Umbilical cord (tissue), 2 donors: ENCODE measurements around the gene INO80C. TPM values are rescaled to one million over a fixed set of nuclear protein-coding genes. Genes with fewer than 3 reads are reported as not detected.
"Not testable (repeated sequence)": the region's sequence is repeated elsewhere in the genome, so short reads cannot be mapped to it uniquely, and the experiment has no call there.

Source experiments
- DNase-seq: peaks from one replicate; pipeline ENCODE4 v3.0.0-alpha.2; 2015; ENCODE audit warnings: low spot score
- total RNA-seq: library from RNA; depleted of rRNA; stranded (reverse); fragments of >200 nt; gene quantifications from one replicate; pipeline ENCODE4 v1.2.3, GENCODE V29; 2014; ENCODE audit warnings: low replicate concordance; ENCODE audit not compliant: insufficient read depth

INO80C gene
- total RNA-seq, 1 donor from 2014 or later, result 13.7 TPM

GRCh38 chr18:35460736-35461161 lies 37.0 kb downstream of the INO80C start:
- DNase-seq, result no peak

- DNase-seq, result no peak
These were observed 37.8 kb downstream of the INO80C start for GRCh38 chr18:35459997-35460396.

- peak; percentile 33 for DNase-seq
These were observed 38.9 kb downstream of the INO80C start for GRCh38 chr18:35458677-35459441.

- no peak for DNase-seq
These were observed 39.5 kb downstream of the INO80C start for GRCh38 chr18:35458271-35458670.

GRCh38 chr18:35457140-35457704 lies 40.5 kb downstream of the INO80C start:
- DNase-seq, result no peak

- no peak for DNase-seq
These were observed 41.6 kb downstream of the INO80C start for GRCh38 chr18:35455926-35456763.

- no peak for DNase-seq
These were observed 43.0 kb downstream of the INO80C start for GRCh38 chr18:35454803-35455202.

GRCh38 chr18:35453065-35453464 lies 44.7 kb downstream of the INO80C start:
- DNase-seq, result not testable (repeated sequence)

- DNase-seq, result no peak
These were observed 45.8 kb downstream of the INO80C start for GRCh38 chr18:35451916-35452315.

- DNase-seq, result no peak
These were observed 46.7 kb downstream of the INO80C start for GRCh38 chr18:35451032-35451431.

- no peak for DNase-seq
These were observed 53.1 kb downstream of the INO80C start for GRCh38 chr18:35444636-35445035.

- DNase-seq, result no peak
These were observed 53.9 kb downstream of the INO80C start for GRCh38 chr18:35443847-35444246.

- no peak for DNase-seq
These were observed 54.3 kb downstream of the INO80C start for GRCh38 chr18:35443434-35443833.

GRCh38 chr18:35442701-35443100 lies 55.1 kb downstream of the INO80C start:
- no peak for DNase-seq

GRCh38 chr18:35441857-35442595 lies 55.7 kb downstream of the INO80C start:
- DNase-seq, result peak; percentile 34

- no peak for DNase-seq
These were observed 59.1 kb downstream of the INO80C start for GRCh38 chr18:35438480-35439234.

GRCh38 chr18:35437836-35438235 lies 59.9 kb downstream of the INO80C start:
- DNase-seq, result no peak

GRCh38 chr18:35436076-35436649 lies 61.6 kb downstream of the INO80C start:
- no peak for DNase-seq

- no peak for DNase-seq
These were observed 62.4 kb downstream of the INO80C start for GRCh38 chr18:35435401-35435800.

- no peak for DNase-seq
These were observed 65.2 kb downstream of the INO80C start for GRCh38 chr18:35432565-35433001.

- DNase-seq, result no peak
These were observed 66.4 kb downstream of the INO80C start for GRCh38 chr18:35431374-35431741.
